Keratinocyte (primary cell): ENCODE measurements around the gene DHRSX.

Source experiments
- CTCF ChIP-seq, 3 experiments: IDR thresholded peaks in 1 of 3; conservative IDR thresholded peaks in 1 of 3; optimal IDR thresholded peaks in 1 of 3; 2 replicates in 2 of 3; 3 replicates in 1 of 3; pipeline versions ENCODE3 to v1.5.1; 2011; ENCODE audit warnings: low read length in 3 of 3, mild to moderate bottlenecking in 3 of 3, moderate library complexity in 2 of 3, control low read depth in 1 of 3, inconsistent platforms in 1 of 3; ENCODE audit not compliant: insufficient read depth in 2 of 3; ENCODE audit errors: extremely low read depth in 1 of 3
- EZH2 ChIP-seq: IDR thresholded peaks from one replicate; pipeline ENCODE4 v1.6.1; 2012; ENCODE audit warnings: inconsistent platforms, mild to moderate bottlenecking, low read length, moderate library complexity

GRCh38 chrX:2390754-2391153 is 110.0 kb downstream of the DHRSX start:
- TF ChIP-seq CTCF (optimal IDR thresholded peaks at IDR 0.05 in 1 of 3, IDR thresholded peaks at IDR 0.05 in 1 of 3, conservative IDR thresholded peaks at IDR 0.05 in 1 of 3; ENCODE audit: extremely low read depth in 1 of 3, insufficient read depth in 2 of 3, low read length in 3 of 3) (no peak), EZH2 (no peak)
